Cardiac muscle cell (in vitro differentiated cells and primary cell): Measurements from ENCODE around the gene PLA2G4F. TPM values are rescaled to one million over a fixed set of nuclear protein-coding genes. Genes with fewer than 3 reads are reported as not detected.
A peak's percentile ranks its signal among the peaks of the same experiment; 100 is the strongest.

Experiments
- DNase-seq, 2 donors: peaks; one replicate each; pipeline versions ENCODE4 v3.0.0 to v3.0.0-alpha.2; 2010 to 2017; ENCODE audit warnings: low read depth in 1 of 2, low spot score in 1 of 2
- H3K27ac ChIP-seq: fragments of 200-600 bp; sonication (generic); 2 replicates; pipeline ENCODE4 v1.5.1; 2016
- H3K27me3 ChIP-seq: fragments of 200-600 bp; sonication (generic); 2 replicates; pipeline ENCODE4 v1.6.0; 2016; ENCODE audit warnings: control low read depth
- H3K36me3 ChIP-seq: fragments of 200-600 bp; sonication (generic); 2 replicates; pipeline ENCODE4 v1.5.1; 2016; ENCODE audit warnings: control low read depth
- H3K4me1 ChIP-seq: fragments of 200-600 bp; sonication (generic); 2 replicates; pipeline ENCODE4 v1.8.1; 2017; ENCODE audit warnings: low read depth, mild to moderate bottlenecking, mixed run types
- H3K4me3 ChIP-seq: fragments of 200-600 bp; sonication (generic); 2 replicates; pipeline ENCODE4 v1.5.1; 2016; ENCODE audit warnings: mild to moderate bottlenecking
- H3K9me3 ChIP-seq: fragments of 200-600 bp; sonication (generic); 2 replicates; pipeline ENCODE4 v1.5.1; 2017; ENCODE audit warnings: low read depth, mild to moderate bottlenecking, control low read depth
- CTCF ChIP-seq: IDR thresholded peaks from 2 replicates; pipeline ENCODE4 v1.5.1; 2012; ENCODE audit warnings: low read depth, mild to moderate bottlenecking, low read length
- polyA plus RNA-seq: library from polyadenylated mRNA; unstranded; fragments of >200 nt; fragmentation: Nextera tagmentation; extraction: Ambion mirVana; gene quantifications from 2 replicates; pipeline ENCODE4 v1.2.1, GENCODE V29; 2016
- total RNA-seq: library from RNA; depleted of rRNA; stranded (reverse); fragments of >200 nt; gene quantifications from 2 replicates; pipeline ENCODE4 v1.2.3, GENCODE V29; 2016

PLA2G4F gene
- total and polyA plus RNA-seq, 2 experiments from 2014 or later = 1.2 to 2.9 TPM

- TF ChIP-seq CTCF = no peak
- H3K9me3 ChIP-seq = no peaks in the 10 kb centered on the region
- no peaks in the 10 kb centered on the region for H3K27me3 ChIP-seq
- no peak for DNase-seq
- H3K4me1 ChIP-seq = peaks cover 29% of the 10 kb centered on the region
- no peak overlapping the region for H3K27ac ChIP-seq
- H3K36me3 ChIP-seq = no peaks in the 10 kb centered on the region
- no peak overlapping the region for H3K4me3 ChIP-seq
These were observed 5.3 kb downstream of the PLA2G4F start for GRCh38 chr15:42151141-42151561.

GRCh38 chr15:42150219-42150970 is 6.0 kb downstream of the PLA2G4F start:
- Histone ChIP-seq H3K27ac (no peak overlapping the region), H3K27me3 (no peaks in the 10 kb centered on the region), H3K4me3 (no peak overlapping the region), H3K9me3 (no peaks in the 10 kb centered on the region), H3K4me1 (peaks cover 23% of the 10 kb centered on the region), H3K36me3 (no peaks in the 10 kb centered on the region)
- DNase-seq = no peak
- no peak for TF ChIP-seq CTCF

GRCh38 chr15:42149493-42150218 is 6.8 kb downstream of the PLA2G4F start:
- Histone ChIP-seq H3K9me3 (no peaks in the 10 kb centered on the region), H3K27ac (no peak overlapping the region), H3K4me1 (peaks cover 23% of the 10 kb centered on the region), H3K4me3 (no peak overlapping the region), H3K36me3 (no peaks in the 10 kb centered on the region), H3K27me3 (no peaks in the 10 kb centered on the region)
- no peak for DNase-seq
- TF ChIP-seq CTCF = no peak

GRCh38 chr15:42148808-42149492 is 7.5 kb downstream of the PLA2G4F start:
- Histone ChIP-seq H3K9me3 (no peaks in the 10 kb centered on the region), H3K36me3 (no peaks in the 10 kb centered on the region), H3K4me1 (peaks cover 23% of the 10 kb centered on the region), H3K27me3 (no peaks in the 10 kb centered on the region), H3K4me3 (no peak overlapping the region), H3K27ac (peak overlapping the region; percentile 79)
- DNase-seq = peak in 1 of 2 donors; percentile 74
- TF ChIP-seq CTCF = no peak

- H3K27ac ChIP-seq = no peak overlapping the region
- no peaks in the 10 kb centered on the region for H3K36me3 ChIP-seq
- TF ChIP-seq CTCF = no peak
- peaks cover 23% of the 10 kb centered on the region for H3K4me1 ChIP-seq
- no peaks in the 10 kb centered on the region for H3K27me3 ChIP-seq
- no peak for DNase-seq
- no peak overlapping the region for H3K4me3 ChIP-seq
- H3K9me3 ChIP-seq = no peaks in the 10 kb centered on the region
These were observed 9.1 kb downstream of the PLA2G4F start for GRCh38 chr15:42147431-42147735.
